H1 (cell line): Measurements from ENCODE around the gene MMP20. TPM values are rescaled to one million over a fixed set of nuclear protein-coding genes. Genes with fewer than 3 reads are reported as not detected.
A peak's percentile ranks its signal among the peaks of the same experiment; 100 is the strongest.

Source experiments
- CTCF ChIA-PET: fragments of 300-600 bp; sonication (Branson Sonifier 250); formaldehyde crosslinking; loops from one replicate; lab custom pipeline; 2021; ENCODE audit not compliant: partially characterized antibody; lab: Charles Lee
- POLR2A ChIA-PET: fragments of 300-600 bp; sonication (Branson Sonifier 250); formaldehyde crosslinking; loops from one replicate; lab custom pipeline; 2021; ENCODE audit warnings: inconsistent platforms; ENCODE audit not compliant: partially characterized antibody; lab: Charles Lee
- DNase-seq, 2 experiments: peaks; one replicate each; pipeline versions ENCODE4 v3.0.0 to v3.0.0-alpha.2; 2010 to 2022; ENCODE audit warnings: low spot score in 2 of 2, low read depth in 1 of 2, mixed read lengths in 1 of 2
- FAIRE-seq: peaks from 2 replicates; lab custom pipeline; 2011; peaks lifted over from hg19 to GRCh38; lab: Jason Lieb, UNC
- H2AFZ ChIP-seq: 2 replicates; pipeline ENCODE4 v1.8.1; 2012; ENCODE audit warnings: low read length, inconsistent platforms
- H2AK5ac ChIP-seq: 2 replicates; pipeline ENCODE4 v1.6.1; 2013; ENCODE audit warnings: low read depth, low read length
- H2BK120ac ChIP-seq: replicated peaks from 2 replicates; pipeline ENCODE3; 2013; ENCODE audit warnings: low read depth, low read length, inconsistent platforms
- H2BK12ac ChIP-seq: 2 replicates; pipeline ENCODE4 v1.6.1; 2013; ENCODE audit warnings: low read depth, low read length
- H2BK15ac ChIP-seq: 2 replicates; pipeline ENCODE4 v1.6.1; 2013; ENCODE audit warnings: low read length
- H2BK20ac ChIP-seq: 2 replicates; pipeline ENCODE4 v1.6.1; 2013; ENCODE audit warnings: low read length
- H2BK5ac ChIP-seq: 2 replicates; pipeline ENCODE4 v1.6.1; 2013; ENCODE audit warnings: low read depth, low read length
- H3K14ac ChIP-seq: 2 replicates; pipeline ENCODE4 v1.6.1; 2013; ENCODE audit warnings: inconsistent platforms; ENCODE audit not compliant: insufficient read length
- H3K18ac ChIP-seq: 2 replicates; pipeline ENCODE4 v1.6.1; 2013; ENCODE audit warnings: low read length; ENCODE audit errors: extremely low read depth
- H3K23ac ChIP-seq: 2 replicates; pipeline ENCODE4 v1.6.1; 2013; ENCODE audit warnings: inconsistent platforms; ENCODE audit not compliant: insufficient read length
- H3K23me2 ChIP-seq: 2 replicates; pipeline ENCODE4 v1.6.1; 2013; ENCODE audit warnings: low read depth, low read length
- H3K27ac ChIP-seq: 2 replicates; pipeline ENCODE4 v1.6.1; 2011; ENCODE audit warnings: low read depth, low read length, inconsistent platforms
- H3K27me3 ChIP-seq, 4 experiments: replicated peaks in 1 of 4; 1 replicate in 1 of 4; 2 replicates in 3 of 4; pipeline versions ENCODE4 v1.6.1 to v1.8.1; 2011 to 2013; ENCODE audit warnings: low read length in 3 of 4, mild to moderate bottlenecking in 3 of 4, inconsistent platforms in 2 of 4, mixed read lengths in 2 of 4, moderate library complexity in 1 of 4; ENCODE audit not compliant: control insufficient read depth in 3 of 4, insufficient read depth in 3 of 4; ENCODE audit errors: extremely low read depth in 1 of 4
- H3K36me3 ChIP-seq, 4 experiments: 2 replicates each; pipeline versions ENCODE4 v1.6.1 to v1.8.1; 2011 to 2013; ENCODE audit warnings: mild to moderate bottlenecking in 4 of 4, low read length in 3 of 4, moderate library complexity in 2 of 4, control low read depth in 1 of 4, inconsistent platforms in 1 of 4; ENCODE audit not compliant: insufficient read depth in 4 of 4, control insufficient read depth in 2 of 4
- H3K4ac ChIP-seq: replicated peaks from 2 replicates; pipeline ENCODE3; 2013; ENCODE audit warnings: low read length, low read depth, mixed read lengths, inconsistent platforms; ENCODE audit not compliant: insufficient read length
- H3K4me1 ChIP-seq, 4 experiments: replicated peaks in 1 of 4; 1 replicate in 1 of 4; 2 replicates in 3 of 4; pipeline versions ENCODE4 v1.6.1 to v1.8.1; 2011 to 2013; ENCODE audit warnings: low read length in 3 of 4, inconsistent platforms in 2 of 4, mixed read lengths in 1 of 4; ENCODE audit not compliant: insufficient read depth in 4 of 4, control insufficient read depth in 3 of 4
- H3K4me2 ChIP-seq, 2 experiments: 2 replicates each; pipeline versions ENCODE4 v1.6.1 to v1.8.1; 2011 to 2013; ENCODE audit warnings: low read depth in 2 of 2, low read length in 2 of 2, control low read depth in 1 of 2, inconsistent platforms in 1 of 2, mild to moderate bottlenecking in 1 of 2; ENCODE audit not compliant: insufficient read depth in 1 of 2
- H3K4me3 ChIP-seq, 4 experiments: fragments of 200-600, 300-600 bp in 1 of 4; sonication (generic), shearing (Covaris generic), sonication (Bioruptor Twin) in 1 of 4; 2 replicates each; pipeline versions ENCODE4 v1.5.1 to v1.8.1; 2011 to 2016; ENCODE audit warnings: low read length in 4 of 4, low read depth in 3 of 4, control low read depth in 2 of 4, inconsistent platforms in 2 of 4, mild to moderate bottlenecking in 2 of 4, mixed read lengths in 1 of 4, moderate library complexity in 1 of 4; ENCODE audit not compliant: insufficient read depth in 2 of 4; ENCODE audit errors: extremely low read depth in 1 of 4
- H3K56ac ChIP-seq: replicated peaks from 2 replicates; pipeline ENCODE3; 2013; ENCODE audit warnings: low read depth, mild to moderate bottlenecking, mixed read lengths, low read length, inconsistent platforms; ENCODE audit not compliant: insufficient read length
- H3K79me1 ChIP-seq: 2 replicates; pipeline ENCODE4 v1.6.1; 2013; ENCODE audit warnings: low read depth, low read length, control low read depth
- H3K79me2 ChIP-seq, 2 experiments: 2 replicates each; pipeline versions ENCODE4 v1.6.1 to v1.8.1; 2012 to 2013; ENCODE audit warnings: low read length in 2 of 2, mild to moderate bottlenecking in 2 of 2, inconsistent platforms in 1 of 2; ENCODE audit not compliant: insufficient read depth in 2 of 2, control insufficient read depth in 1 of 2
- H3K9ac ChIP-seq, 4 experiments: replicated peaks in 1 of 4; 1 replicate in 1 of 4; 2 replicates in 3 of 4; pipeline versions ENCODE4 v1.6.1 to v1.8.1; 2011 to 2013; ENCODE audit warnings: low read depth in 3 of 4, low read length in 3 of 4, control low read depth in 2 of 4, mild to moderate bottlenecking in 2 of 4, moderate library complexity in 2 of 4, inconsistent platforms in 1 of 4; ENCODE audit errors: extremely low read depth in 1 of 4
- H3K9me3 ChIP-seq, 2 experiments: 2 replicates each; pipeline versions ENCODE4 v1.6.1 to v1.8.1; 2012 to 2013; ENCODE audit warnings: mild to moderate bottlenecking in 2 of 2, moderate library complexity in 2 of 2, control low read depth in 1 of 2, inconsistent platforms in 1 of 2, low read depth in 1 of 2, low read length in 1 of 2, mixed read lengths in 1 of 2; ENCODE audit not compliant: insufficient read depth in 2 of 2
- H4K20me1 ChIP-seq, 2 experiments: replicated peaks in 1 of 2; 2 replicates each; pipeline versions ENCODE3 to v1.8.1; 2011 to 2013; ENCODE audit warnings: inconsistent platforms in 2 of 2, low read length in 2 of 2, mild to moderate bottlenecking in 1 of 2; ENCODE audit not compliant: insufficient read depth in 2 of 2, control insufficient read depth in 1 of 2
- H4K5ac ChIP-seq: 2 replicates; pipeline ENCODE4 v1.6.1; 2013; ENCODE audit warnings: low read length, low read depth, mixed read lengths, inconsistent platforms; ENCODE audit not compliant: insufficient read length
- H4K8ac ChIP-seq: 2 replicates; pipeline ENCODE4 v1.8.0; 2013; ENCODE audit warnings: mild to moderate bottlenecking, moderate library complexity, low read length, inconsistent platforms; ENCODE audit not compliant: insufficient read depth; ENCODE audit errors: extremely low read depth
- H4K91ac ChIP-seq: replicated peaks from 2 replicates; pipeline ENCODE3; 2013; ENCODE audit warnings: low read length, mixed read lengths, inconsistent platforms; ENCODE audit not compliant: insufficient read length
- CREB1 ChIP-seq: IDR thresholded peaks from 2 replicates; pipeline ENCODE4 v1.6.1; 2012; ENCODE audit warnings: inconsistent platforms
- TBP ChIP-seq: IDR thresholded peaks from 2 replicates; pipeline ENCODE4 v1.6.1; 2011; ENCODE audit warnings: low read depth, low read length, improper control_type of control experiment
- WGBS, 2 experiments: shearing (Covaris generic) in 1 of 2; methylation state at CpG; one replicate each; pipeline versions ENCODE4 v1.1.6 to v1.1.7; 2013 to 2015; ENCODE audit warnings: low lambda C conversion rate in 2 of 2, mixed read lengths in 2 of 2, inconsistent platforms in 1 of 2, low coverage in 1 of 2, missing lambda C conversion rate in 1 of 2; ENCODE audit not compliant: insufficient replicate concordance in 2 of 2, insufficient coverage in 1 of 2, insufficient read length in 1 of 2; ENCODE audit errors: extremely low coverage in 1 of 2, missing lambda C conversion rate in 1 of 2; 5-methylcytosine and 5-hydroxymethylcytosine counted together
- polyA plus RNA-seq, 7 experiments: library from polyadenylated mRNA; depleted of rRNA in 3 of 7; stranded (reverse) in 5 of 7; unstranded in 2 of 7; fragments of >200 nt in 5 of 7; fragments of 200-250 nt in 2 of 7; gene quantifications; 1 replicate in 5 of 7; 2 replicates in 1 of 7; 4 replicates in 1 of 7; pipeline versions ENCODE4 v1.2.1 to v1.2.3, GENCODE V29; 2011 to 2013; ENCODE audit warnings: missing spikeins in 2 of 7, mixed read lengths in 2 of 7
- total RNA-seq: library from RNA; stranded (reverse); fragmentation: NEBNext Ultra II Directional; extraction: Animal tissue kit (Norgen Biotek cat#: 25700); gene quantifications from 2 replicates; pipeline ENCODE4 v1.2.1, GENCODE V29; 2021
- TF ChIP-seq, protein P1 (sequence below): IDR thresholded peaks from 2 replicates; pipeline ENCODE4 v1.6.1; 2012; ENCODE audit warnings: inconsistent platforms

The MMP20 gene
- total and polyA plus RNA-seq, 2 of the 8 experiments (the other 6 are each of a cell fraction or from before 2014, with no cell fraction given) = not detected

DNA sequence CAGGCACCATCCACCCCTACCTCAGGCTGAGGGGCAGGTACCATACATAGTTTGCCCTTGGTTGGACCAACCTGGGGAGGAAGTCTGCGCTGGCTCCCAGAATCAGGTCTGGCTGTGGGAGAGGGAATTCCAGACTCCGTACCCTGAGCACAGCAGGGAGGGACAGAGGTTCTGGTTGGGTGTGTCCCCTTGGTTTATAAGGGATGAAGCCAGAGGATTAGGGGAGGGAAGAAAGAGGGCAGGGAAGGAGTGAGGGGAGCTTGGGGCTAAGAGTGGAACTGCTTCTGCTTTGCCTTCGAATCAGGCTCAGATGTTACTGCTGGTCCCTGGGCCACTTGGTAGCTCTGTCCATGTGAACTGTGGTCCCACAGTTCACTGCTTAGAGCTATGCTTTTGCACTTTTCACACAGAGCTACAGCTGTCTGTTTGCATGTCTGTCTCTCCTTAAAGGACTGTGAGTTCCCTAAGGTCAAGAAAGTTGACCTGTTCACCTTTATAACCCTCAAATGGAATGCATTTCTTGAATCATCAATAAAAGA, 9.2 kb downstream of the MMP20 start:
- DNase-seq = no peak
- ChIA-PET POLR2A (no interaction called here), CTCF (interaction anchor here (0.9 to 6.2 kb wide), 10 partner anchors 9 to 252 kb away, joined by 3 to 54 read pairs (median 4); partner anchors contain the start of gene MMP20)
- whole genome bisulfite sequencing, 2 experiments = 90% methylated on average over 3 of the region's 3 CpGs; no CpG with 5 or more reads in 1 of the 2 experiments
- no peak overlapping the region for H2AFZ ChIP-seq
- 0 out of 2 replicates have a peak overlapping the region, but pooled peaks have one; percentile 1 for H2BK20ac ChIP-seq
- no peak overlapping the region for H2AK5ac ChIP-seq
- H3K23ac ChIP-seq = no peak overlapping the region
- no peak overlapping the region for H3K14ac ChIP-seq
- TF ChIP-seq, protein P1, sequence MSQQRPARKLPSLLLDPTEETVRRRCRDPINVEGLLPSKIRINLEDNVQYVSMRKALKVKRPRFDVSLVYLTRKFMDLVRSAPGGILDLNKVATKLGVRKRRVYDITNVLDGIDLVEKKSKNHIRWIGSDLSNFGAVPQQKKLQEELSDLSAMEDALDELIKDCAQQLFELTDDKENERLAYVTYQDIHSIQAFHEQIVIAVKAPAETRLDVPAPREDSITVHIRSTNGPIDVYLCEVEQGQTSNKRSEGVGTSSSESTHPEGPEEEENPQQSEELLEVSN = no peak
- TF ChIP-seq CREB1 (no peak), TBP (no peak)
- no peak overlapping the region for H3K9ac ChIP-seq
- H3K4ac ChIP-seq = no peak overlapping the region
- H3K79me1 ChIP-seq = no peaks in the 10 kb centered on the region
- H3K36me3 ChIP-seq = no peaks in the 10 kb centered on the region
- H2BK15ac ChIP-seq = no peak overlapping the region
- no peaks in the 10 kb centered on the region for H3K9me3 ChIP-seq
- H4K91ac ChIP-seq = peak overlapping the region; percentile 34
- no peaks in the 10 kb centered on the region for H3K79me2 ChIP-seq
- H3K4me3 ChIP-seq = no peak overlapping the region
- peak overlapping the region; percentile 12; the same call in 1 of the 2 replicates for H3K18ac ChIP-seq
- no peak overlapping the region for H3K27ac ChIP-seq
- no peaks in the 10 kb centered on the region for H3K27me3 ChIP-seq
- H2BK12ac ChIP-seq = no peak overlapping the region; the same call in 1 of the 2 replicates
- H4K8ac ChIP-seq = no peak overlapping the region
- H2BK120ac ChIP-seq = no peak overlapping the region
- no peak overlapping the region for H3K56ac ChIP-seq
- H3K4me2 ChIP-seq = no peak overlapping the region
- H2BK5ac ChIP-seq = no peak overlapping the region
- H3K4me1 ChIP-seq = peaks cover 4 to 18% (median 10%) of the 10 kb centered on the region in 4 experiments
- no peak overlapping the region for H4K5ac ChIP-seq
- no peaks in the 10 kb centered on the region for H4K20me1 ChIP-seq
- H3K23me2 ChIP-seq = no peaks in the 10 kb centered on the region
- FAIRE-seq = no peak
